HepG2 (cell line): ENCODE measurements around the gene BCKDHB. TPM values are rescaled to one million over a fixed set of nuclear protein-coding genes. Genes with fewer than 3 reads are reported as not detected.

ENCODE experiments used
- CBFB ChIP-seq: sonication (generic); formaldehyde crosslinking; IDR thresholded peaks from 2 replicates; pipeline ENCODE4 v1.4.0; 2020; ENCODE audit warnings: missing genetic modification reagents
- CSRNP1 ChIP-seq: sonication (generic); formaldehyde crosslinking; IDR thresholded peaks from 2 replicates; pipeline ENCODE4 v1.8.1; 2023; ENCODE audit warnings: mild to moderate bottlenecking, missing genetic modification reagents
- DR1 ChIP-seq: sonication (generic); formaldehyde crosslinking; IDR thresholded peaks from 2 replicates; pipeline ENCODE4 v1.8.0; 2021; ENCODE audit warnings: mild to moderate bottlenecking, missing genetic modification reagents, inconsistent platforms
- FOXO1 ChIP-seq: sonication (generic); formaldehyde crosslinking; IDR thresholded peaks from 2 replicates; pipeline ENCODE4 v1.4.0; 2020; ENCODE audit warnings: missing genetic modification reagents
- FOXO4 ChIP-seq: sonication (generic); formaldehyde crosslinking; conservative IDR thresholded peaks from 2 replicates; pipeline ENCODE4 v1.8.1; 2023; ENCODE audit warnings: missing genetic modification reagents
- FOXP4 ChIP-seq: sonication (generic); formaldehyde crosslinking; IDR thresholded peaks from 2 replicates; pipeline ENCODE4 v1.4.0; 2020; ENCODE audit warnings: missing genetic modification reagents
- NR1H2 ChIP-seq: sonication (generic); formaldehyde crosslinking; IDR thresholded peaks from 2 replicates; pipeline ENCODE4 v1.8.1; 2022; ENCODE audit warnings: low read depth, missing genetic modification reagents, borderline replicate concordance
- REST ChIP-seq, 2 experiments: IDR thresholded peaks; 2 replicates each; pipeline ENCODE4 v1.6.1; 2011 to 2012; ENCODE audit warnings: low read length in 2 of 2, borderline replicate concordance in 1 of 2, low read depth in 1 of 2, mild to moderate bottlenecking in 1 of 2, moderate library complexity in 1 of 2
- ZKSCAN1 ChIP-seq: fragments of 150-350 bp; IDR thresholded peaks from 2 replicates; pipeline ENCODE4 v1.6.1; 2014; ENCODE audit warnings: low read length
- ZNF205 ChIP-seq: IDR thresholded peaks from 2 replicates; pipeline ENCODE4 v1.6.1; 2018; ENCODE audit warnings: missing biosample characterization, missing genetic modification reagents
- ZNF510 ChIP-seq: sonication (generic); formaldehyde crosslinking; IDR thresholded peaks from 2 replicates; pipeline ENCODE4 v1.4.0; 2020; ENCODE audit warnings: low read depth, mild to moderate bottlenecking, missing genetic modification reagents
- ZNF83 ChIP-seq: sonication (generic); formaldehyde crosslinking; IDR thresholded peaks from 2 replicates; pipeline ENCODE4 v1.4.0; 2020; ENCODE audit warnings: missing genetic modification reagents, mild to moderate bottlenecking, borderline replicate concordance
- polyA plus RNA-seq, 8 experiments: library from polyadenylated mRNA; depleted of rRNA in 3 of 8; stranded (reverse) in 7 of 8; unstranded in 1 of 8; fragments of >200 nt; fragmentation: Illumina TruSeq in 4 of 8; extraction: Trizol in 4 of 8; gene quantifications; 2 replicates each; pipeline versions ENCODE4 v1.2.1 to v1.2.3, GENCODE V29; 2011 to 2016; ENCODE audit warnings: low read depth in 4 of 8, missing spikeins in 1 of 8, mixed read lengths in 1 of 8; ENCODE audit not compliant: insufficient read depth in 1 of 8
- total RNA-seq, 5 experiments: library from RNA; depleted of rRNA; stranded (reverse); fragments of >200 nt; fragmentation: Illumina TruSeq; extraction: Trizol; gene quantifications; 2 replicates each; pipeline ENCODE4 v1.2.3, GENCODE V29; 2016; ENCODE audit warnings: low read depth in 1 of 5

Gene BCKDHB
- total and polyA plus RNA-seq, 2 of the 13 experiments (the other 11 are each of a cell fraction or from before 2014, with no cell fraction given), result 10.8 to 13.6 TPM

GRCh38 chr6:80263585-80263984 lies 157.1 kb downstream of the BCKDHB start (continued):
- TF ChIP-seq FOXO4 (no peak), FOXP4 (CRISPR knock-in tag) (no peak), ZNF83 (CRISPR knock-in tag) (no peak), DR1 (CRISPR knock-in tag) (no peak), CSRNP1 (CRISPR knock-in tag) (no peak), CBFB (CRISPR knock-in tag) (no peak), ZKSCAN1 (no peak), NR1H2 (CRISPR knock-in tag) (no peak), FOXO1 (CRISPR knock-in tag) (no peak), ZNF205 (CRISPR knock-in tag) (no peak), REST (IDR thresholded peaks at IDR 0.05; ENCODE audit: borderline replicate concordance in 1 of 2, low read depth in 1 of 2, low read length in 2 of 2) (no peak), ZNF510 (no peak)
